ENCODE results near the gene PRKAR1B.

DNA sequence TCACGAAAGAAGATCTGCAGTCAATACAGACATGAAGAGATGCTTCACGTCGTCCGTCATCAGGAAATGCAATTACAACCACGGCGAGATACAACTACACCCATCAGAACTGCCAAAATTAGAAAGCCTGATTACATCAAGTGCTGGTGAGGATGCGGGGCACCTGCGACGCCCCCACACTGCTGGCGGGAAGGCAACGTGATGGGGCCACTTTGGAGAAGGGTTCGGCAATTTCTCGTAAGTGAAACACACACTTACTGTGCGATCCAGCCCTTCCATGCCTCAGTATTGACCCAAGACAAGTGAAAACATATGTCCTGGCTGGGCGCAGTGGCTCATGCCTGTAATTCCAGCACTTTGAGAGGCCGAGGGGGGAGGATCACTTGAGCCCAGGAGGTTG is 181.6 kb downstream of the PRKAR1B start:
- TF ChIP-seq, protein P1, sequence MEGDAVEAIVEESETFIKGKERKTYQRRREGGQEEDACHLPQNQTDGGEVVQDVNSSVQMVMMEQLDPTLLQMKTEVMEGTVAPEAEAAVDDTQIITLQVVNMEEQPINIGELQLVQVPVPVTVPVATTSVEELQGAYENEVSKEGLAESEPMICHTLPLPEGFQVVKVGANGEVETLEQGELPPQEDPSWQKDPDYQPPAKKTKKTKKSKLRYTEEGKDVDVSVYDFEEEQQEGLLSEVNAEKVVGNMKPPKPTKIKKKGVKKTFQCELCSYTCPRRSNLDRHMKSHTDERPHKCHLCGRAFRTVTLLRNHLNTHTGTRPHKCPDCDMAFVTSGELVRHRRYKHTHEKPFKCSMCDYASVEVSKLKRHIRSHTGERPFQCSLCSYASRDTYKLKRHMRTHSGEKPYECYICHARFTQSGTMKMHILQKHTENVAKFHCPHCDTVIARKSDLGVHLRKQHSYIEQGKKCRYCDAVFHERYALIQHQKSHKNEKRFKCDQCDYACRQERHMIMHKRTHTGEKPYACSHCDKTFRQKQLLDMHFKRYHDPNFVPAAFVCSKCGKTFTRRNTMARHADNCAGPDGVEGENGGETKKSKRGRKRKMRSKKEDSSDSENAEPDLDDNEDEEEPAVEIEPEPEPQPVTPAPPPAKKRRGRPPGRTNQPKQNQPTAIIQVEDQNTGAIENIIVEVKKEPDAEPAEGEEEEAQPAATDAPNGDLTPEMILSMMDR (IDR thresholded peaks at IDR 0.05 in 4 of 5, conservative IDR thresholded peaks at IDR 0.05 in 1 of 5) = no peak
- TF ChIP-seq POLR2A (IDR thresholded peaks at IDR 0.05) = no peak

Data from gastrocnemius medialis (tissue), 4 donors.